OCI-LY7 (cell line): Measurements from ENCODE around the gene ZMPSTE24.

ENCODE experiments used
- EZH2phosphoT487 ChIP-seq: fragments of 200-600 bp; sonication (generic); IDR thresholded peaks from 2 replicates; pipeline ENCODE4 v1.6.1; 2018; ENCODE audit warnings: low read depth, borderline replicate concordance, mild to moderate bottlenecking, mixed run types, antibody characterized with exemption, low read length, moderate library complexity, mixed read lengths
- TF ChIP-seq, protein P1 (sequence below): fragments of 200-600 bp; sonication (generic); conservative IDR thresholded peaks from 2 replicates; pipeline ENCODE4 v1.5.1; 2014; ENCODE audit warnings: mild to moderate bottlenecking, antibody characterized with exemption, low read length, moderate library complexity, mixed read lengths

DNA sequence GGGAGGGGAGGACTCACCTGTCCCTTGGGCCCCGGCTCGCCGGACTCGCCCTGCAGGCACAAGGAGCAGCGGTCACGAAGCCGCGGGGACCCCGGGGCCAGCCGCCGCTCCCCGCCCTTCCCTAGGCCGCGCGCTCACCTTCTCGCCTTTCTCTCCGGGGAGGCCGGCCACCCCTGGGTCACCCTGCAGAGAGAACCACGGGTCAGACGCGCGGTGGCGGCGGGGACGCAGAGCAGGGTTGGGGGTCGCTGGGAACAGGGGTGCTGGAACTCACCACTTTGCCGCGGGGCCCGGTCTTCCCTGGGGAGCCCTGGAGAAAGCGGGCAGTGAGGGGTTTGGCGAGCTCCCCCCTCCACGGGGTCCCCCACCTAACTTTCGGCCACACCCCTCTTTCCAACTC is 45.8 kb downstream of the ZMPSTE24 start:
- TF ChIP-seq, protein P1, sequence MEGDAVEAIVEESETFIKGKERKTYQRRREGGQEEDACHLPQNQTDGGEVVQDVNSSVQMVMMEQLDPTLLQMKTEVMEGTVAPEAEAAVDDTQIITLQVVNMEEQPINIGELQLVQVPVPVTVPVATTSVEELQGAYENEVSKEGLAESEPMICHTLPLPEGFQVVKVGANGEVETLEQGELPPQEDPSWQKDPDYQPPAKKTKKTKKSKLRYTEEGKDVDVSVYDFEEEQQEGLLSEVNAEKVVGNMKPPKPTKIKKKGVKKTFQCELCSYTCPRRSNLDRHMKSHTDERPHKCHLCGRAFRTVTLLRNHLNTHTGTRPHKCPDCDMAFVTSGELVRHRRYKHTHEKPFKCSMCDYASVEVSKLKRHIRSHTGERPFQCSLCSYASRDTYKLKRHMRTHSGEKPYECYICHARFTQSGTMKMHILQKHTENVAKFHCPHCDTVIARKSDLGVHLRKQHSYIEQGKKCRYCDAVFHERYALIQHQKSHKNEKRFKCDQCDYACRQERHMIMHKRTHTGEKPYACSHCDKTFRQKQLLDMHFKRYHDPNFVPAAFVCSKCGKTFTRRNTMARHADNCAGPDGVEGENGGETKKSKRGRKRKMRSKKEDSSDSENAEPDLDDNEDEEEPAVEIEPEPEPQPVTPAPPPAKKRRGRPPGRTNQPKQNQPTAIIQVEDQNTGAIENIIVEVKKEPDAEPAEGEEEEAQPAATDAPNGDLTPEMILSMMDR, result no peak
- TF ChIP-seq EZH2phosphoT487, result no peak
